HG03045 (cell line): ENCODE measurements around the gene GRPEL2.

Experiments used
- ATAC-seq: cut with Tn5 transposase; IDR thresholded peaks from one replicate; pipeline ENCODE4 v1.9.1; 2021; ENCODE audit warnings: mild to moderate bottlenecking, moderate library complexity; ENCODE audit not compliant: unreplicated experiment

Gene GRPEL2

GRCh38 chr5:149345147-149345891 is at the start of gene GRPEL2:
GRPEL2 (plus strand) TSS chr5:149345499; CDS start chr5:149345540, 41 bp downstream.
- peak; percentile 98 for ATAC-seq

GRCh38 chr5:149297340-149298025 is 47.8 kb upstream of the GRPEL2 start:
- ATAC-seq = no peak

DNA sequence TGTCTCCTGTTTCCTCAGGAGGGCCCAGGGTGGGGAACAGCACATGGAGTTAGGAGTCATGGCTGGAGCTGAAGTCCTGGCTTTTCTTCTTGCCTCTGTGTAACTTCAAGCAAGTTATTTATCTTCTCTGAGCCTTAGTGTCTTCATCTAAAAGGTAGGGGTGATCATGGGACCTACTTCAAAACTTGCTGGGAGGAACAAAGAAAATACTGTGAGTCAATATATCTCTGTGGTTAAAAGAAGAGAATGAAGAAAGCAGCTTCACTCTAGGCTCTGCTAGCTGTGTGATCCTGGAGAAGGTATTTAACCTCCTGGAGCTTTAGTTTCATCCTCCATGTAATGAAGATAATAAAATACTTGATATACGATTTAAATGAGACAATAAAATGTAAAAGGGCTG is 47.1 kb upstream of the GRPEL2 start:
- no peak for ATAC-seq

- ATAC-seq = no peak
Observed at GRCh38 chr5:149298842-149299404, 46.4 kb upstream of the GRPEL2 start.

DNA sequence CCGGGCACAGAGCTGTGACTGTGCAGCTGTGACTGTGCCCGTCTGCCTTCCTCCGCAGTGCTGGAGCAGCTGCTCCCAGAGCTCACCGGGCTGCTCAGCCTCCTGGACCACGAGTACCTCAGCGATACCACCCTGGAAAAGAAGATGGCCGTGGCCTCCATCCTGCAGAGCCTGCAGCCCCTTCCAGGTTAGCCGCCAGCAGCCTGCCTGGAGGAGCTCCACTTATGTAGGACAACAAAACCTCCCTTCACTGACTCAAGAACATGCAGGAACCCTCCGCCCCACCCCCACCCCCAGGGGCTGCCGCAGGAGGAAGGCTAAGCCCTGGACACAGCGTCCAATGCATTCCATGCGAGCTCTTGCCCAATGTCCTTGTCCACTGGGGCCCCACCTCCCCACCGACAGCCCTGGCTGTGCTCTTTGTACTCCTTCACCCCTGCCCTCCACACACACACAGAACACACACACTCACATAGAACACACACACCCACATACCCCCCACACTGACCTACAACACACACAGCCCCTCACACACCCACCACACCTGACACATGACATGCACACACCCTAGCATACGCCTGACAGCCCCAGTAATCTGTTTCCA is 45.7 kb upstream of the GRPEL2 start:
- no peak for ATAC-seq

GRCh38 chr5:149300441-149300840 is 44.9 kb upstream of the GRPEL2 start:
- ATAC-seq = no peak

DNA sequence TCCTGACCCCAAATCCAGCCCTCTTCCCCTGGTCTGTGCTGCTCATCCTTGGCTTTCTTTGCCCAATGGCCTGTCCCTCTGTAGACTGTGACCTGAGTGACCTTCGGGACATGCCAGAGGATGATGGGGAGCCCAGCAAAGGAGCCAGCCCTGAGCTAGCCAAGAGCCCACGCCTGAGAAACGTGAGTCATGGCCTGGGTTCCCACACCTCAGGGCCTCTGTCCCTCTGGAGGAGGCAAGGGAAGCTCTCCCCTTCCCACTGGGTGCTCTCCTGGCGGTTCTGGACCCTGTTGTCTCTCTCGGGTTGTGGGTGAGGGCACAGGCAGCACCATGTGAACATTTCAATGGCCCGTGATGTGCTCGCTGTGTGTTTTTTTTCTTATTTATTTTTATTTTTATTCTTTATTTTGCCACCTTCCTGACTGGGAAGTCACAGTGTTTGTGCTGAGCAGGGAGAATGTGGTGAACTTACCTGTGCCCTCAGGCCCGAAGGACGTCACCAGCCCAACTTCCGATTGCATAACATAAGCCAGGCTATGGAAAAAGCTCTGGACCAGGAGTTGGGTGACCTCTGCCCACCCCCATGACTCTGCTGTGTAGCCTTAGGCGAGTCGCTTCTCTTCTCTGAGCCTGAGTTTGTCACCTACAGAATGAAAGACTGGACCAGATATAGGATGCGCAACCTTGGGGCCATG is 44.1 kb upstream of the GRPEL2 start:
- no peak for ATAC-seq

DNA sequence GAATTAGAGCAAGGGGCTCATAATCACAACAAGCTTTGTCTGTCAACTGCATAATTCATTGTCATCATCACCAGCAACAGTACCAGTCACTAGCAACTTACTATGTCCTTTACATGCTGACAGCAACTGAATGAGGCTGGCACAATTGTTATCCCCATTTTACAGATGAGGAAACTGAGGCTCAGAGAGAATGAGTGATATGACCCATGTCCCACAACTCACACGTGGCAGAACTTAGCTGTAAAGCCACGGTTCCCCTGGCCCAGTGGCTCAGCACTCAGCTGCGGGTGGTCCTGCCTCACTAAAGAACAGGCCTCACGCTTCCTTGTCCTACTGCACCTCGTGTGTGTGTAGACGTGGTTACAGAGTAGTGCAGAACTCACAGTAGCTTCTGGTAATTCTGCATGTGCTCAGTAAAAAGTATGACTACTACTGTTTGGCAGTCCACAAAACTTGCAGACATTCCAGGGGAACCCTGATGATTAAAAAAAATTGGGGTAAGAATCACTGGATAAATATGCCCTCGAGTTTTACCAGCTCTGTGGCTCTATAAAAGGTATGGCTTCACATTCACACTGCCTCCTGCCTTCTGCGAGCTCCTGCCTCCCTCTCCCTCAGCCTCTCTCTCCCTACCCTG is 43.4 kb upstream of the GRPEL2 start:
- ATAC-seq = no peak

- ATAC-seq = no peak
Observed at GRCh38 chr5:149302641-149303040, 42.7 kb upstream of the GRPEL2 start.

DNA sequence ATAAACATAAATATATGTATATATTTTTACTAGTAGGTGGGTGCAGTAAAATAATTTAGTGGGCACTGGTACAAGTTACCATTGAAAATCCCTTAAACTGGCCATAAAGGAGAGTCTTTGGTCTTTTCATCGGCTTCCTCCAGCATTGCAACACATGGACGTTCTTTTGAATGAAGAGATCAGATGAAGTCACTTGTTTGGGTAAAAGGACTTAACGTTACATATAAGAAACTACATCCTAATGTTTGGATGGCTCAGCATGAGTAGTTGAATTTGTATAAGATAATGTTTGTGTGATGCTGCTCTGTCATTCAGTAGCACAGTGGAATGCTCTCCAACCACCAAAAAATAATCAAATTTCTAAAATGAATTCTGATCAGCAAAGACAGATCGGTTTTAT is 42.1 kb upstream of the GRPEL2 start:
- no peak for ATAC-seq

GRCh38 chr5:149304195-149305078 is 40.9 kb upstream of the GRPEL2 start:
- ATAC-seq = no peak

DNA sequence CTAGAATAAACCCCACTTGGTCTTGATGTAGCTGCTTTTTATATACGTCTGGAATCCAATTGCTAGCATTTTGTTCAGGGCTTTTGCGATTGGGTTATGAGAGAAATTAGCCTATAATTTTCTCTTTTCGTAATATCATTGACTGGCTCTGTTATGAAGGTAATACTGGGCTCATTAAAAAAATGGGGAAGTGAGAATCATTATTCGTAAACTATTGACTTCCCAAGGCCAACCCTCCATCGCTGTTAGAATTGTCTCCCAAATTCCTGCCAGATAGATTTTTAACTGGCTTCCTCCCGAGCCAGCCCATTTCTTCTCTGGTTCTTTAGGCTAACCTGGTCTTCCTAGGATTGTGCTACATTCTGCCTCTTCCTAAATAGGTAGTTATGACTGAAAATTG is 35.9 kb upstream of the GRPEL2 start:
- ATAC-seq = no peak

DNA sequence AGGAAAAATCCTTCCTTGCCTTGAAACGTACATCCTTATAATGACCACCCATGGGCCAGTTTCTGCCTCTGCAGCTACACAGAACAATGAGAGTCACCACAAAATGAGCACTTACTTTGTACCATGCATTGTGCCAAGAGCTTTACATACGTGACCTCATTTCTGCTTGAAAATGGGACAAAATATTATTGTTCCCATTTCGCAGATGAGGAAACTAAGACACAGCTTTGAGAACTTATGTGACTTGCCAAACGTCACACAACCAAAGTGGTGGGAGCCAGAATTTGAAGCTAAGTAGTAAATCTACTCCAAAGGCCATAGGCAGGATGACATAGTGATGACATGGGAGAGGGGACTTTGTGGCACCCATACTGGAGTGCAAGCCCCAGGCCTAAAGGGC is 34.8 kb upstream of the GRPEL2 start:
- ATAC-seq = no peak

GRCh38 chr5:149310947-149311658 is 34.2 kb upstream of the GRPEL2 start:
- no peak for ATAC-seq

DNA sequence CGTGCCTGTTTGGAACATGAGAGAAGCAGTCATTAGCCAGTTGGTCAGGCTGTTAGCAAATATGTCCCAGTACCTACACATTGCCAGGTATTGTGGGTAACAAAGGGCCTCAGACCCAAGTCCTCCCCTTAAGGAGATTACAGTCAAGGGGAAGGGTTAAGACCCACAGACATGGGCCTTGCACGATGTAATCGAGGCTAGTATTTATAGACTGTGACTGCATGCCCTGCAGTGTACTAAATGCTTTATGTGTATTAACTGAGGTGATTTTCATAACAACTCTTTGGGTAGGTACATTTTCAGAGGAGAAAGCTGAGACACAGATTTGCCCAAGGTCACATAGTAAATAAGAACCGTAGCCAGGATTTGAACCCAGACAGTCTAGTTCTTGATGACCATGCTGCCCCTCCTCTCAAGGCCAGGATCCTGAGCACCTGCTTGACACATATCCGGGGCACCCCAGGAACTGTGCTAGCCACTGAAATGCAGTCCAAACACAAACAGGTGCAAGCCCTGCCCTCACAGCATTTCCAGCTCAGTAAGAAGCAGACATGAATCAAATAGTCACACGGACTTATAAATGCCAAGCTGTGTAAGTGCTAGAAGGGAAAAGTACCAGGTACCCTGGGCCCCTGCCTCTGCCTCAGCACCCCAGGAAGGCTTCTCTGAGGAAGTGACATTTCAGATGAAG is 32.0 kb upstream of the GRPEL2 start:
- no peak for ATAC-seq

- no peak for ATAC-seq
Observed at GRCh38 chr5:149314571-149315111, 30.7 kb upstream of the GRPEL2 start.

- ATAC-seq = no peak
Observed at GRCh38 chr5:149315753-149316152, 29.5 kb upstream of the GRPEL2 start.
